Breast epithelium (tissue), 4 donors: ENCODE measurements around the gene GALNT2. TPM values are rescaled to one million over a fixed set of nuclear protein-coding genes. Genes with fewer than 3 reads are reported as not detected.
A peak's percentile ranks its signal among the peaks of the same experiment; 100 is the strongest.

Source experiments
- DNase-seq, 2 donors: peaks; one replicate each; pipeline ENCODE4 v3.0.0-alpha.2; 2019; ENCODE audit warnings: low spot score in 2 of 2
- H3K27ac ChIP-seq, 2 donors: fragments of 200-600 bp; sonication (generic) in 1 of 2; one replicate each; pipeline ENCODE4 v1.5.1; 2016 to 2019; ENCODE audit warnings: mild to moderate bottlenecking in 1 of 2
- H3K27me3 ChIP-seq, 2 donors: fragments of 200-600 bp; sonication (generic) in 1 of 2; one replicate each; pipeline versions ENCODE4 v1.5.1 to v1.6.0; 2017 to 2019; ENCODE audit warnings: control low read depth in 1 of 2, mild to moderate bottlenecking in 1 of 2
- H3K36me3 ChIP-seq: fragments of 200-600 bp; one replicate; pipeline ENCODE4 v1.5.1; 2019
- H3K4me1 ChIP-seq, 2 donors: fragments of 200-600 bp; sonication (generic); one replicate each; pipeline ENCODE4 v1.5.1; 2016 to 2019; ENCODE audit warnings: control low read depth in 1 of 2
- H3K4me3 ChIP-seq, 3 donors: fragments of 200-600 bp; sonication (generic); 1 replicate in 2 of 3; 2 replicates in 1 of 3; pipeline ENCODE4 v1.5.1; 2016 to 2019; ENCODE audit warnings: mild to moderate bottlenecking in 3 of 3, moderate library complexity in 2 of 3
- H3K9me3 ChIP-seq, 2 donors: fragments of 200-600 bp; sonication (generic) in 1 of 2; one replicate each; pipeline ENCODE4 v1.5.1; 2016 to 2019; ENCODE audit warnings: control low read depth in 1 of 2
- CTCF ChIP-seq, 3 donors: fragments of 450-650 bp; IDR thresholded peaks; one replicate each; pipeline ENCODE4 v1.5.1; 2016 to 2017; ENCODE audit warnings: antibody characterized with exemption in 3 of 3, mild to moderate bottlenecking in 3 of 3, moderate library complexity in 3 of 3
- POLR2A ChIP-seq: fragments of 450-650 bp; IDR thresholded peaks from one replicate; pipeline ENCODE4 v1.6.1; 2016; ENCODE audit warnings: antibody characterized with exemption, mild to moderate bottlenecking, moderate library complexity
- POLR2AphosphoS5 ChIP-seq, 3 donors: sonication (generic); formaldehyde crosslinking; IDR thresholded peaks; one replicate each; pipeline ENCODE4 v1.6.1; 2017; ENCODE audit warnings: antibody characterized with exemption in 3 of 3
- intact Hi-C: fragments of 100-400 bp; cut with DNase I; formaldehyde crosslinking; loops from one replicate; pipeline ENCODE4 v1.15.1; 2023; ENCODE audit warnings: low total_unique reads
- total RNA-seq, 3 donors: library from RNA; depleted of rRNA; stranded (reverse); fragments of >200 nt; gene quantifications; one replicate each; pipeline ENCODE4 v1.1.0, GENCODE V29; 2016

The GALNT2 gene
- total RNA-seq, 3 donors from 2014 or later, result 27.4 to 53.0 (median 42.6) TPM

- Histone ChIP-seq H3K9me3 (no peaks in the 10 kb centered on the region), H3K27ac (peak overlapping the region; percentile 84 to 97), H3K4me1 (no peaks in the 10 kb centered on the region), H3K27me3 (no peaks in the 10 kb centered on the region), H3K4me3 (peak overlapping the region; percentile 86 to 96 (median 90)), H3K36me3 (no peaks in the 10 kb centered on the region)
- peak in 1 of 3 donors; percentile 9 for TF ChIP-seq CTCF (IDR thresholded peaks at IDR 0.05)
- peak in 1 of 3 donors; percentile 16 for TF ChIP-seq POLR2AphosphoS5 (IDR thresholded peaks at IDR 0.05)
- TF ChIP-seq POLR2A, result no peak
- DNase-seq, result peak in 1 of 2 donors; percentile 19
- intact Hi-C loops, result no loop called here
Observed at GRCh38 chr1:230067871-230068620, 1.0 kb downstream of the GALNT2 start.

- DNase-seq, result no peak
- H3K4me1 ChIP-seq, result no peaks in the 10 kb centered on the region
- peak overlapping the region in 1 of 2 donors; percentile 84 for H3K27ac ChIP-seq
- no peaks in the 10 kb centered on the region for H3K9me3 ChIP-seq
- TF ChIP-seq POLR2A (no peak), CTCF (IDR thresholded peaks at IDR 0.05) (no peak), POLR2AphosphoS5 (IDR thresholded peaks at IDR 0.05) (no peak)
- no peaks in the 10 kb centered on the region for H3K27me3 ChIP-seq
- intact Hi-C loops, result no loop called here
- H3K4me3 ChIP-seq, result peak overlapping the region; percentile 86 to 96 (median 90)
- no peaks in the 10 kb centered on the region for H3K36me3 ChIP-seq
Observed at GRCh38 chr1:230068621-230068873, 1.5 kb downstream of the GALNT2 start.

- no peaks in the 10 kb centered on the region for H3K4me1 ChIP-seq
- DNase-seq, result no peak
Observed at GRCh38 chr1:230068952-230069684, 2.1 kb downstream of the GALNT2 start.

GRCh38 chr1:230069796-230070195 is 2.8 kb downstream of the GALNT2 start:
- H3K4me3 ChIP-seq, result no peak overlapping the region
- intact Hi-C loops, result no loop called here
- no peaks in the 10 kb centered on the region for H3K27me3 ChIP-seq
- no peaks in the 10 kb centered on the region for H3K36me3 ChIP-seq
- H3K4me1 ChIP-seq, result no peaks in the 10 kb centered on the region
- H3K27ac ChIP-seq, result no peak overlapping the region
- DNase-seq, result no peak
- TF ChIP-seq POLR2AphosphoS5 (IDR thresholded peaks at IDR 0.05) (no peak), CTCF (IDR thresholded peaks at IDR 0.05) (no peak), POLR2A (no peak)
- H3K9me3 ChIP-seq, result no peaks in the 10 kb centered on the region

More at GRCh38 chr1:230068952-230069684, 2.1 kb downstream of the GALNT2 start:
- H3K27me3 ChIP-seq, result no peaks in the 10 kb centered on the region
- intact Hi-C loops, result no loop called here
- peak overlapping the region; percentile 86 to 96 (median 90) for H3K4me3 ChIP-seq
- no peaks in the 10 kb centered on the region for H3K9me3 ChIP-seq
- no peak overlapping the region for H3K27ac ChIP-seq
- no peak for TF ChIP-seq CTCF (IDR thresholded peaks at IDR 0.05)
- no peaks in the 10 kb centered on the region for H3K36me3 ChIP-seq
